GM12878 (cell line): Measurements from ENCODE around the gene SNAPC4. TPM values are rescaled to one million over a fixed set of nuclear protein-coding genes. Genes with fewer than 3 reads are reported as not detected.

Experiments
- ATAC-seq: fragments of 200-7000 bp; cut with Tn5 transposase; 3 replicates; pipeline ENCODE4 v1.9.1; 2020; ENCODE audit warnings: mild to moderate bottlenecking, moderate library complexity
- BruUV-seq: library from RNA; stranded (reverse); fragments of 400-500 nt; replicated peaks from 2 replicates; lab custom pipeline; 2021; lab: Mats Ljungman, UMichigan
- CTCF ChIA-PET: fragments of 300-600 bp; sonication (Branson Sonifier 250); formaldehyde crosslinking; extraction: SDS; loops from one replicate; lab custom pipeline; 2021; ENCODE audit warnings: inconsistent platforms; lab: Yijun Ruan, JAX
- POLR2A ChIA-PET: fragments of 350-600 bp; formaldehyde crosslinking; extraction: SDS; loops from one replicate; lab custom pipeline; 2021; ENCODE audit warnings: inconsistent platforms; lab: Charles Lee
- RAD21 ChIA-PET: fragments of 300-600 bp; sonication (Branson Sonifier 250); formaldehyde crosslinking; loops from one replicate; lab custom pipeline; 2023; ENCODE audit warnings: antibody characterized with exemption; ENCODE audit not compliant: unreplicated experiment; lab: Charles Lee
- SMC1A ChIA-PET: fragments of 300-600 bp; sonication (Branson Sonifier 250); formaldehyde crosslinking; loops from one replicate; lab custom pipeline; 2023; ENCODE audit not compliant: unreplicated experiment, uncharacterized antibody; lab: Charles Lee
- DNase-seq: peaks from one replicate; pipeline ENCODE4 v3.0.0-alpha.2; 2011; ENCODE audit warnings: low read depth, low spot score
- FAIRE-seq: peaks from 3 replicates; lab custom pipeline; 2011; peaks lifted over from hg19 to GRCh38; lab: Jason Lieb, UNC
- H2AFZ ChIP-seq: 2 replicates; pipeline ENCODE4 v1.6.0; 2011; ENCODE audit warnings: low read depth, low read length, control low read depth; ENCODE audit not compliant: control insufficient read depth
- H3K27ac ChIP-seq: 2 replicates; pipeline ENCODE4 v1.5.1; 2011; ENCODE audit warnings: control low read depth; ENCODE audit not compliant: control insufficient read depth, insufficient read depth
- H3K27me3 ChIP-seq, 2 experiments: replicated peaks in 1 of 2; 2 replicates each; pipeline versions ENCODE4 v1.6.0 to v1.6.1; 2011; ENCODE audit warnings: low read length in 1 of 2; ENCODE audit not compliant: control insufficient read depth in 2 of 2, insufficient read depth in 2 of 2
- H3K36me3 ChIP-seq, 2 experiments: 2 replicates each; pipeline ENCODE4 v1.5.1; 2011; ENCODE audit warnings: low read length in 1 of 2; ENCODE audit not compliant: control insufficient read depth in 2 of 2, insufficient read depth in 2 of 2
- H3K4me1 ChIP-seq: 2 replicates; pipeline ENCODE4 v1.6.1; 2011; ENCODE audit warnings: mild to moderate bottlenecking, low read length, moderate library complexity, mixed read lengths; ENCODE audit not compliant: control insufficient read depth, insufficient read depth
- H3K4me2 ChIP-seq: 2 replicates; pipeline ENCODE4 v1.6.0; 2011; ENCODE audit warnings: control low read depth; ENCODE audit not compliant: control insufficient read depth, insufficient read depth
- H3K4me3 ChIP-seq: fragments of 200-600 bp; sonication (generic); 2 replicates; pipeline ENCODE4 v1.5.1; 2016
- H3K79me2 ChIP-seq: 2 replicates; pipeline ENCODE4 v1.6.0; 2011; ENCODE audit warnings: low read length; ENCODE audit not compliant: control insufficient read depth, insufficient read depth
- H3K9ac ChIP-seq: 2 replicates; pipeline ENCODE4 v1.8.0; 2011; ENCODE audit warnings: low read length, control low read depth, mixed read lengths; ENCODE audit not compliant: control insufficient read depth, insufficient read depth
- H3K9me3 ChIP-seq: replicated peaks from 3 replicates; pipeline ENCODE4 v1.5.1; 2011; ENCODE audit warnings: mild to moderate bottlenecking, low read length; ENCODE audit not compliant: control insufficient read depth, insufficient read depth
- H4K20me1 ChIP-seq: 2 replicates; pipeline ENCODE4 v1.6.0; 2011; ENCODE audit not compliant: control insufficient read depth, insufficient read depth
- BACH1 ChIP-seq: fragments of 450-650 bp; IDR thresholded peaks from 2 replicates; pipeline ENCODE4 v1.6.1; 2017; ENCODE audit warnings: mild to moderate bottlenecking, borderline replicate concordance
- CREB1 ChIP-seq: IDR thresholded peaks from 2 replicates; pipeline ENCODE4 v1.6.1; 2012; ENCODE audit warnings: low read depth, mild to moderate bottlenecking, inconsistent platforms
- EP300 ChIP-seq, 2 experiments: fragments of 150-350 bp in 1 of 2; IDR thresholded peaks; 2 replicates each; pipeline ENCODE4 v1.6.1; 2011 to 2012; ENCODE audit warnings: low read depth in 2 of 2, low read length in 2 of 2, borderline replicate concordance in 1 of 2, improper control_type of control experiment in 1 of 2, inconsistent platforms in 1 of 2; ENCODE audit not compliant: control insufficient read depth in 1 of 2
- HDGF ChIP-seq: fragments of 450-650 bp; IDR thresholded peaks from 2 replicates; pipeline ENCODE4 v1.6.1; 2016; ENCODE audit warnings: antibody characterized with exemption
- KAT2A ChIP-seq: conservative IDR thresholded peaks from 2 replicates; pipeline ENCODE4 v1.6.1; 2011; ENCODE audit warnings: low read depth, low read length; ENCODE audit not compliant: control insufficient read depth
- KDM1A ChIP-seq: fragments of 200-600 bp; sonication (generic); IDR thresholded peaks from 2 replicates; pipeline ENCODE4 v1.6.1; 2016; ENCODE audit warnings: borderline replicate concordance
- MEF2B ChIP-seq: fragments of 450-650 bp; IDR thresholded peaks from 2 replicates; pipeline ENCODE4 v1.6.1; 2018; ENCODE audit warnings: mild to moderate bottlenecking, moderate library complexity; ENCODE audit not compliant: partially characterized antibody, poor library complexity, severe bottlenecking
- MXI1 ChIP-seq: fragments of 150-350 bp; IDR thresholded peaks from 2 replicates; pipeline ENCODE4 v1.6.1; 2011; ENCODE audit warnings: low read depth, mild to moderate bottlenecking, inconsistent platforms, low read length, improper control_type of control experiment
- NR2C1 ChIP-seq: fragments of 450-650 bp; IDR thresholded peaks from 2 replicates; pipeline ENCODE4 v1.6.1; 2017; ENCODE audit warnings: antibody characterized with exemption, mild to moderate bottlenecking, moderate library complexity
- PAX5 ChIP-seq: IDR thresholded peaks from 2 replicates; pipeline ENCODE4 v1.6.1; 2011; ENCODE audit warnings: low read depth, low read length, borderline replicate concordance
- RAD51 ChIP-seq: fragments of 450-650 bp; IDR thresholded peaks from 2 replicates; pipeline ENCODE4 v1.6.1; 2016; ENCODE audit warnings: moderate library complexity, mild to moderate bottlenecking, inconsistent platforms
- RUNX3 ChIP-seq: IDR thresholded peaks from 2 replicates; pipeline ENCODE4 v1.6.1; 2012; ENCODE audit warnings: low read length, inconsistent platforms
- SIX5 ChIP-seq: IDR thresholded peaks from 2 replicates; pipeline ENCODE4 v1.6.1; 2011; ENCODE audit warnings: mild to moderate bottlenecking, low read depth, low read length, moderate library complexity; ENCODE audit not compliant: severe bottlenecking
- SREBF1 ChIP-seq: IDR thresholded peaks from 2 replicates; pipeline ENCODE4 v1.6.1; 2012; ENCODE audit warnings: mild to moderate bottlenecking, low read length
- SUPT20H ChIP-seq: IDR thresholded peaks from 2 replicates; pipeline ENCODE4 v1.6.1; 2011; ENCODE audit warnings: low read depth, mild to moderate bottlenecking, low read length, moderate library complexity, borderline replicate concordance; ENCODE audit not compliant: control insufficient read depth
- TCF7 ChIP-seq: IDR thresholded peaks from 2 replicates; pipeline ENCODE4 v1.6.1; 2014; ENCODE audit warnings: antibody characterized with exemption, borderline replicate concordance
- USF1 ChIP-seq: IDR thresholded peaks from 2 replicates; pipeline ENCODE4 v1.6.1; 2011; ENCODE audit warnings: borderline replicate concordance, low read depth, mild to moderate bottlenecking, moderate library complexity, mixed read lengths, low read length; ENCODE audit not compliant: insufficient read depth; ENCODE audit errors: extremely low read length
- ZSCAN29 ChIP-seq: fragments of 450-650 bp; IDR thresholded peaks from 2 replicates; pipeline ENCODE4 v1.6.1; 2017; ENCODE audit warnings: mild to moderate bottlenecking, moderate library complexity
- WGBS: methylation state at CpG from one replicate; pipeline ENCODE4 v1.1.6; 2016; ENCODE audit warnings: low lambda C conversion rate; ENCODE audit not compliant: insufficient replicate concordance, insufficient coverage; ENCODE audit errors: missing lambda C conversion rate; 5-methylcytosine and 5-hydroxymethylcytosine counted together
- in situ Hi-C: fragments of 300-500 bp; cut with MboI; formaldehyde crosslinking; loops from 9 replicates; pipeline ENCODE4 v1.14.3; 2018; ENCODE audit warnings: mixed read lengths
- intact Hi-C: fragments of 100-400 bp; cut with micrococcal nuclease; formaldehyde crosslinking; loops from one replicate; pipeline ENCODE4 v1.14.2; 2022; ENCODE audit not compliant: unreplicated experiment
- polyA plus RNA-seq, 11 experiments: library from polyadenylated mRNA; depleted of rRNA in 4 of 11; unstranded in 6 of 11; stranded (reverse) in 5 of 11; fragments of >200 nt; fragmentation: Nextera tagmentation in 4 of 11; fragmentation: Illumina TruSeq in 1 of 11; extraction: Ambion mirVana in 4 of 11; extraction: Trizol in 1 of 11; gene quantifications; 1 replicate in 1 of 11; 2 replicates in 10 of 11; pipeline versions ENCODE4 v1.2.1 to v1.2.3, GENCODE V29; 2011 to 2016; ENCODE audit warnings: inconsistent platforms in 2 of 11, missing spikeins in 2 of 11, low read depth in 1 of 11
- total RNA-seq, 4 experiments: library from RNA; depleted of rRNA in 3 of 4; stranded (reverse); fragments of >200 nt in 3 of 4; fragmentation: Illumina TruSeq in 1 of 4; extraction: Trizol in 1 of 4; gene quantifications; 2 replicates each; pipeline versions ENCODE4 v1.2.1 to v1.2.3, GENCODE V29; 2013 to 2021

Gene SNAPC4
- total and polyA plus RNA-seq, 10 of the 15 experiments (the other 5 are each of a cell fraction or from before 2014, with no cell fraction given) = 0.42 to 19.8 (median 7.0) TPM

DNA sequence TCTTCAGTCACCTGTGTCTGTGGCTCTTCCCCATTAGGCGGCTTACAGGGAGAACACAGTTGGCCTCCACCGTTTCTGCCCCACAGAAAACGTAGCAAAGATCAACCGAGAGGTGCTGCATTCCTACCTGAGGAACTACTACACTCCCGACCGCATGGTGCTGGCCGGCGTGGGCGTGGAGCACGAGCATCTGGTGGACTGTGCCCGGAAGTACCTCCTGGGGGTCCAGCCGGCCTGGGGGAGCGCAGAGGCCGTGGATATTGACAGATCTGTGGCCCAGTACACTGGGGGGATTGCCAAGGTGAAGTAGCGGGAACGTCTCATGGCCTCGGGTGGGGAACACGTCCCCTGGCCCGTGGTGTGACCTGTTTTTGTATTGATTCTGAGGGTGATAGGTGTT is 16.9 kb upstream of the SNAPC4 start:
- Histone ChIP-seq H3K9me3 (no peaks in the 10 kb centered on the region), H3K36me3 (peaks cover 31 to 36% of the 10 kb centered on the region in 2 experiments; a peak in 3 of 4 replicates), H3K4me1 (peaks cover under 1% of the 10 kb centered on the region; the same call in 1 of the 2 replicates), H3K9ac (no peak overlapping the region), H2AFZ (no peak overlapping the region), H3K27me3 (no peaks in the 10 kb centered on the region), H3K79me2 (peaks cover 12% of the 10 kb centered on the region), H3K27ac (no peak overlapping the region), H4K20me1 (no peaks in the 10 kb centered on the region), H3K4me3 (no peak overlapping the region), H3K4me2 (no peak overlapping the region)
- ChIA-PET RAD21 (interaction anchor here (0.6 kb wide), 1 partner anchor 281 kb away, joined by 3 read pairs; no protein-coding TSS in a partner anchor), POLR2A (no interaction called here), CTCF (no interaction called here), SMC1A (no interaction called here)
- no TSS peak for BruUV-seq
- WGBS = 88% methylated on average over 19 of the region's 19 CpGs
- in situ Hi-C loops = no loop called here
- no peak for TF ChIP-seq NR2C1
- TF ChIP-seq KDM1A = no peak
- TF ChIP-seq EP300 (IDR thresholded peaks at IDR 0.05; ENCODE audit: borderline replicate concordance in 1 of 2, control insufficient read depth in 1 of 2, low read depth in 2 of 2, low read length in 2 of 2) = no peak
- TF ChIP-seq ZSCAN29 = no peak
- TF ChIP-seq KAT2A = no peak
- no peak for TF ChIP-seq TCF7
- ATAC-seq (no peak), FAIRE-seq (no peak), DNase-seq (no peak)
- intact Hi-C loops = no loop called here

GRCh38 chr9:136416427-136416826 is 16.5 kb upstream of the SNAPC4 start:
- H3K27me3 ChIP-seq = no peaks in the 10 kb centered on the region
- no peaks in the 10 kb centered on the region for H3K9me3 ChIP-seq
- no peak overlapping the region for H3K4me3 ChIP-seq
- H3K4me1 ChIP-seq = peaks cover 5% of the 10 kb centered on the region
- H3K4me2 ChIP-seq = no peak overlapping the region
- no TSS peak for BruUV-seq
- CTCF ChIA-PET = no interaction called here
- SMC1A ChIA-PET = no interaction called here
- peaks cover 17% of the 10 kb centered on the region for H3K79me2 ChIP-seq
- H3K9ac ChIP-seq = no peak overlapping the region
- in situ Hi-C loops (no loop called here), intact Hi-C loops (no loop called here)
- RAD21 ChIA-PET = interaction anchor here (0.6 kb wide), 1 partner anchor 282 kb away, joined by 3 read pairs; no protein-coding TSS in a partner anchor
- FAIRE-seq = no peak
- 96% methylated on average over 8 of the region's 8 CpGs for WGBS
- no peaks in the 10 kb centered on the region for H4K20me1 ChIP-seq
- H3K27ac ChIP-seq = no peak overlapping the region
- H3K36me3 ChIP-seq = peaks cover 27 to 33% of the 10 kb centered on the region in 2 experiments; a peak in 3 of 4 replicates
- POLR2A ChIA-PET = no interaction called here
- no peak overlapping the region for H2AFZ ChIP-seq
- no peak for DNase-seq
- no peak for ATAC-seq
- TF ChIP-seq SUPT20H (no peak), HDGF (no peak), MXI1 (no peak), USF1 (no peak), RUNX3 (no peak), CREB1 (no peak), SREBF1 (no peak), SIX5 (no peak), PAX5 (no peak), BACH1 (no peak), MEF2B (no peak), RAD51 (no peak)
